RWPE2 (cell line): ENCODE data around the gene DZIP1L.

Experiments
- ATAC-seq: fragments of 200-7000 bp; cut with Tn5 transposase; 3 replicates; pipeline ENCODE4 v1.9.1; 2021; ENCODE audit warnings: low read depth
- DNase-seq: peaks from one replicate; pipeline ENCODE4 v3.0.0-alpha.2; 2020; ENCODE audit warnings: low spot score
- H3K27ac ChIP-seq: fragments of 450-650 bp; 2 replicates; pipeline ENCODE4 v1.5.1; 2017; ENCODE audit warnings: mild to moderate bottlenecking; ENCODE audit not compliant: poor library complexity, severe bottlenecking
- H3K27me3 ChIP-seq: fragments of 250-450 bp; sonication (Bioruptor Pico); 2 replicates; pipeline ENCODE4 v1.5.1; 2021; ENCODE audit warnings: mild to moderate bottlenecking, moderate library complexity; ENCODE audit not compliant: insufficient read depth, poor library complexity, severe bottlenecking
- H3K36me3 ChIP-seq: fragments of 250-450 bp; sonication (Bioruptor Pico); 2 replicates; pipeline ENCODE4 v1.5.1; 2020; ENCODE audit warnings: low read depth, mild to moderate bottlenecking, moderate library complexity
- H3K4me1 ChIP-seq: fragments of 250-450 bp; sonication (Bioruptor Pico); 2 replicates; pipeline ENCODE4 v1.5.1; 2021; ENCODE audit warnings: mild to moderate bottlenecking, moderate library complexity; ENCODE audit not compliant: insufficient read depth, poor library complexity, severe bottlenecking
- H3K4me3 ChIP-seq: fragments of 250-450 bp; sonication (Bioruptor Pico); 2 replicates; pipeline ENCODE4 v1.5.1; 2021; ENCODE audit warnings: mild to moderate bottlenecking, moderate library complexity; ENCODE audit not compliant: severe bottlenecking
- H3K9me3 ChIP-seq: fragments of 250-450 bp; sonication (Bioruptor Pico); 2 replicates; pipeline ENCODE4 v1.5.1; 2021; ENCODE audit warnings: mild to moderate bottlenecking, moderate library complexity; ENCODE audit not compliant: severe bottlenecking
- CTCF ChIP-seq: fragments of 450-650 bp; IDR thresholded peaks from one replicate; pipeline ENCODE4 v1.5.1; 2017; ENCODE audit warnings: mild to moderate bottlenecking, moderate library complexity; ENCODE audit not compliant: poor library complexity, severe bottlenecking

The DZIP1L gene

GRCh38 chr3:138084196-138084595 lies 31.2 kb downstream of the DZIP1L start:
- Histone ChIP-seq H3K36me3 (0 out of 2 replicates have a peak, but pooled peaks cover 3% of the 10 kb centered on the region), H3K27me3 (no peaks in the 10 kb centered on the region), H3K4me1 (peaks cover 20% of the 10 kb centered on the region), H3K27ac (no peak overlapping the region), H3K4me3 (no peak overlapping the region), H3K9me3 (no peaks in the 10 kb centered on the region)
- ATAC-seq: no peak
- TF ChIP-seq CTCF: no peak
- DNase-seq: no peak

- Histone ChIP-seq H3K27ac (peak overlapping the region; percentile 94), H3K4me3 (no peak overlapping the region), H3K27me3 (no peaks in the 10 kb centered on the region), H3K4me1 (peaks cover 29% of the 10 kb centered on the region), H3K36me3 (no peaks in the 10 kb centered on the region), H3K9me3 (no peaks in the 10 kb centered on the region)
- no peak for DNase-seq
- TF ChIP-seq CTCF: no peak
- ATAC-seq: no peak
These were observed 32.4 kb downstream of the DZIP1L start for GRCh38 chr3:138082992-138083386.

GRCh38 chr3:138082085-138082991 lies 33.1 kb downstream of the DZIP1L start:
- Histone ChIP-seq H3K4me1 (peaks cover 35% of the 10 kb centered on the region), H3K9me3 (no peaks in the 10 kb centered on the region), H3K36me3 (no peaks in the 10 kb centered on the region), H3K27me3 (no peaks in the 10 kb centered on the region), H3K27ac (peak overlapping the region; percentile 94), H3K4me3 (no peak overlapping the region)
- no peak for TF ChIP-seq CTCF
- peak; percentile 70 for ATAC-seq
- DNase-seq: no peak

GRCh38 chr3:138081371-138082084 lies 33.9 kb downstream of the DZIP1L start:
- no peak for TF ChIP-seq CTCF
- DNase-seq: no peak
- Histone ChIP-seq H3K9me3 (no peaks in the 10 kb centered on the region), H3K27me3 (no peaks in the 10 kb centered on the region), H3K4me3 (no peak overlapping the region), H3K4me1 (peaks cover 35% of the 10 kb centered on the region), H3K36me3 (no peaks in the 10 kb centered on the region), H3K27ac (peak overlapping the region; percentile 94)
- ATAC-seq: peak; percentile 28; the same call in 1 of the 3 replicates
